Measurements from ENCODE around the gene MNX1.

MNX1 gene

GRCh38 chr7:157046681-157047080, 36.2 kb upstream of the MNX1 start:
- Histone ChIP-seq H3K27me3 (ENCODE audit: insufficient read depth, poor library complexity, severe bottlenecking) (no peaks in the 10 kb centered on the region), H3K4me3 (replicated peaks; ENCODE audit: insufficient read depth, low read length) (no peak overlapping the region), H3K27ac (replicated peaks) (no peak overlapping the region)
- DNase-seq (ENCODE audit: low read depth in 1 of 2, low spot score in 1 of 2), result no peak
- no peak for TF ChIP-seq POLR2AphosphoS5 (IDR thresholded peaks at IDR 0.05; ENCODE audit: low read depth)
- peak; percentile 44; the same call in 1 of the 2 replicates for TF ChIP-seq SPI1 (IDR thresholded peaks at IDR 0.05; ENCODE audit: borderline replicate concordance, low read depth)

- DNase-seq (ENCODE audit: low read depth in 1 of 2, low spot score in 1 of 2), result no peak
- no peak overlapping the region for H3K27ac ChIP-seq (replicated peaks)
Observed at GRCh38 chr7:157044943-157045660, 34.6 kb upstream of the MNX1 start.

GRCh38 chr7:157044147-157044687, 33.8 kb upstream of the MNX1 start:
- DNase-seq (ENCODE audit: low read depth in 1 of 2, low spot score in 1 of 2), result no peak
- peak overlapping the region; percentile 16 for H3K27ac ChIP-seq (replicated peaks)
- no peaks in the 10 kb centered on the region for H3K27me3 ChIP-seq (ENCODE audit: insufficient read depth, poor library complexity, severe bottlenecking)
- H3K4me3 ChIP-seq (replicated peaks; ENCODE audit: insufficient read depth, low read length), result no peak overlapping the region
- TF ChIP-seq REST (IDR thresholded peaks at IDR 0.05; ENCODE audit: insufficient replicate concordance, low read depth) (no peak), POLR2AphosphoS5 (IDR thresholded peaks at IDR 0.05; ENCODE audit: low read depth) (no peak), GABPA (IDR thresholded peaks at IDR 0.05; ENCODE audit: low read depth) (no peak), CTCF (IDR thresholded peaks at IDR 0.05; ENCODE audit: insufficient read depth, low read length) (no peak), SPI1 (IDR thresholded peaks at IDR 0.05; ENCODE audit: borderline replicate concordance, low read depth) (no peak)

More at GRCh38 chr7:157044943-157045660, 34.6 kb upstream of the MNX1 start:
- no peaks in the 10 kb centered on the region for H3K27me3 ChIP-seq (ENCODE audit: insufficient read depth, poor library complexity, severe bottlenecking)
- TF ChIP-seq CTCF (IDR thresholded peaks at IDR 0.05; ENCODE audit: insufficient read depth, low read length) (no peak), REST (IDR thresholded peaks at IDR 0.05; ENCODE audit: insufficient replicate concordance, low read depth) (no peak), GABPA (IDR thresholded peaks at IDR 0.05; ENCODE audit: low read depth) (no peak), SPI1 (IDR thresholded peaks at IDR 0.05; ENCODE audit: borderline replicate concordance, low read depth) (no peak), POLR2AphosphoS5 (IDR thresholded peaks at IDR 0.05; ENCODE audit: low read depth) (no peak)
- H3K4me3 ChIP-seq (replicated peaks; ENCODE audit: insufficient read depth, low read length), result no peak overlapping the region

GRCh38 chr7:157043745-157044144, 33.3 kb upstream of the MNX1 start:
- Histone ChIP-seq H3K4me3 (replicated peaks; ENCODE audit: insufficient read depth, low read length) (no peak overlapping the region), H3K27me3 (ENCODE audit: insufficient read depth, poor library complexity, severe bottlenecking) (no peaks in the 10 kb centered on the region), H3K27ac (replicated peaks) (peak overlapping the region; percentile 16)
- DNase-seq (ENCODE audit: low read depth in 1 of 2, low spot score in 1 of 2), result peak in 1 of 2 experiments; percentile 60
- no peak for TF ChIP-seq GABPA (IDR thresholded peaks at IDR 0.05; ENCODE audit: low read depth)
